K562 (cell line): Measurements from ENCODE around the gene COL15A1. TPM values are rescaled to one million over a fixed set of nuclear protein-coding genes. Genes with fewer than 3 reads are reported as not detected.

Experiments
- ATAC-seq: fragments of 200-7000 bp; cut with Tn5 transposase; 3 replicates; pipeline ENCODE4 v1.9.1; 2020; ENCODE audit warnings: moderate library complexity
- BruUV-seq: library from RNA; stranded (reverse); fragments of 400-500 nt; replicated peaks from 2 replicates; lab custom pipeline; 2021; lab: Mats Ljungman, UMichigan
- CTCF ChIA-PET: fragments of 300-600 bp; formaldehyde crosslinking; extraction: SDS; loops from one replicate; lab custom pipeline; 2021; ENCODE audit warnings: low intra/inter-chr PET ratio; lab: Yijun Ruan, JAX
- POLR2A ChIA-PET: fragments of 300-600, 350-650 bp; sonication (Branson Sonifier 250); formaldehyde crosslinking; extraction: SDS; loops from one replicate; lab custom pipeline; 2021; ENCODE audit warnings: antibody characterized with exemption, inconsistent platforms; lab: Yijun Ruan, JAX
- DNase-seq, 4 experiments: peaks; one replicate each; pipeline versions ENCODE4 v3.0.0 to v3.0.0-alpha.2; 2011 to 2018; ENCODE audit warnings: low spot score in 3 of 4, mixed read lengths in 3 of 4; ENCODE audit errors: extremely low read depth in 1 of 4
- FAIRE-seq: peaks from 2 replicates; lab custom pipeline; 2011; peaks lifted over from hg19 to GRCh38; lab: Jason Lieb, UNC
- H2AFZ ChIP-seq: 2 replicates; pipeline ENCODE4 v1.6.0; 2011; ENCODE audit warnings: low read depth, low read length, control low read depth, inconsistent platforms
- H3K27ac ChIP-seq: fragments of 200-600 bp; 3 replicates; pipeline ENCODE4 v1.8.0; 2011; ENCODE audit warnings: low read depth, mild to moderate bottlenecking, control low read depth, inconsistent platforms, low read length, moderate library complexity, mixed read lengths; ENCODE audit errors: extremely low read depth
- H3K27me3 ChIP-seq, 2 experiments: fragments of 300-600 bp in 1 of 2; 2 replicates in 1 of 2; 3 replicates in 1 of 2; pipeline versions ENCODE4 v1.6.0 to v1.8.0; 2011; ENCODE audit warnings: inconsistent platforms in 2 of 2, low read length in 2 of 2, mild to moderate bottlenecking in 1 of 2, mixed read lengths in 1 of 2, moderate library complexity in 1 of 2; ENCODE audit not compliant: control insufficient read depth in 2 of 2, insufficient read depth in 2 of 2
- H3K36me3 ChIP-seq: fragments of 300-600 bp; 3 replicates; pipeline ENCODE4 v1.8.0; 2011; ENCODE audit warnings: mild to moderate bottlenecking, low read length, inconsistent platforms; ENCODE audit not compliant: control insufficient read depth, insufficient read depth
- H3K4me1 ChIP-seq, 2 experiments: fragments of 200-600 bp in 1 of 2; replicated peaks in 1 of 2; 2 replicates in 1 of 2; 3 replicates in 1 of 2; pipeline versions ENCODE4 v1.5.1 to v1.8.0; 2011; ENCODE audit warnings: inconsistent platforms in 2 of 2, low read length in 2 of 2, mild to moderate bottlenecking in 1 of 2, mixed read lengths in 1 of 2, moderate library complexity in 1 of 2; ENCODE audit not compliant: control insufficient read depth in 2 of 2, insufficient read depth in 2 of 2
- H3K4me2 ChIP-seq: 2 replicates; pipeline ENCODE4 v1.6.1; 2011; ENCODE audit warnings: low read length, control low read depth, inconsistent platforms, mixed read lengths; ENCODE audit not compliant: insufficient read depth
- H3K4me3 ChIP-seq: fragments of 200-600 bp; sonication (generic), shearing (Covaris generic); 2 replicates; pipeline ENCODE4 v1.5.1; 2016; ENCODE audit warnings: control low read depth, inconsistent platforms
- H3K79me2 ChIP-seq: fragments of 200-600 bp; 3 replicates; pipeline ENCODE4 v1.8.0; 2011; ENCODE audit warnings: low read length, inconsistent platforms; ENCODE audit not compliant: control insufficient read depth, insufficient read depth
- H3K9ac ChIP-seq, 2 experiments: 2 replicates each; pipeline versions ENCODE4 v1.6.0 to v1.6.1; 2011; ENCODE audit warnings: low read depth in 2 of 2, low read length in 2 of 2, control low read depth in 1 of 2, inconsistent platforms in 1 of 2, mild to moderate bottlenecking in 1 of 2, mixed read lengths in 1 of 2; ENCODE audit not compliant: insufficient read depth in 1 of 2
- H3K9me1 ChIP-seq: one replicate; pipeline ENCODE4 v1.6.0; 2011; ENCODE audit warnings: inconsistent platforms, mild to moderate bottlenecking, low read length, moderate library complexity; ENCODE audit not compliant: control insufficient read depth, insufficient read depth
- H3K9me3 ChIP-seq: replicated peaks from 2 replicates; pipeline ENCODE4 v1.5.1; 2011; ENCODE audit warnings: low read depth, low read length, inconsistent platforms; ENCODE audit not compliant: control insufficient read depth, insufficient read depth
- H4K20me1 ChIP-seq: replicated peaks from 2 replicates; pipeline ENCODE4 v1.6.1; 2011; ENCODE audit warnings: low read length, inconsistent platforms, mixed read lengths; ENCODE audit not compliant: control insufficient read depth, insufficient read depth
- DACH1 ChIP-seq: fragments of 450-650 bp; IDR thresholded peaks from 2 replicates; pipeline ENCODE4 v1.6.1; 2018; ENCODE audit not compliant: partially characterized antibody
- ETS2 ChIP-seq: IDR thresholded peaks from 2 replicates; pipeline ENCODE4 v1.6.1; 2016; ENCODE audit warnings: borderline replicate concordance, missing genetic modification characterization, mild to moderate bottlenecking, moderate library complexity, missing compliant biosample characterization; ENCODE audit not compliant: poor library complexity, severe bottlenecking
- HLTF ChIP-seq: fragments of 450-650 bp; IDR thresholded peaks from 2 replicates; pipeline ENCODE4 v1.6.1; 2016
- KLF16 ChIP-seq: IDR thresholded peaks from 2 replicates; pipeline ENCODE4 v1.6.1; 2016; ENCODE audit warnings: antibody characterized with exemption
- MCM3 ChIP-seq: fragments of 450-650 bp; IDR thresholded peaks from 2 replicates; pipeline ENCODE4 v1.6.1; 2016
- RFX7 ChIP-seq: fragments of 250-450 bp; sonication (Bioruptor Pico); IDR thresholded peaks from 2 replicates; pipeline ENCODE4 v1.5.1; 2021; ENCODE audit warnings: mild to moderate bottlenecking
- TEAD2 ChIP-seq: fragments of 450-650 bp; IDR thresholded peaks from 2 replicates; pipeline ENCODE4 v1.6.1; 2016; ENCODE audit warnings: missing genetic modification characterization, control low read depth, missing compliant biosample characterization
- ZBTB7A ChIP-seq: IDR thresholded peaks from 2 replicates; pipeline ENCODE4 v1.6.1; 2011; ENCODE audit warnings: low read depth, mild to moderate bottlenecking, low read length, moderate library complexity, borderline replicate concordance; ENCODE audit not compliant: control insufficient read depth
- ZHX1 ChIP-seq: fragments of 150-350 bp; conservative IDR thresholded peaks from 2 replicates; pipeline ENCODE4 v1.6.1; 2014; ENCODE audit warnings: low read length
- ZNF3 ChIP-seq: fragments of 250-450 bp; sonication (Bioruptor Pico); IDR thresholded peaks from 2 replicates; pipeline ENCODE4 v1.5.0; 2021; ENCODE audit warnings: mild to moderate bottlenecking, moderate library complexity
- WGBS: fragments of 100-300 bp; shearing (Covaris generic); methylation state at CpG from one replicate; pipeline ENCODE4 v1.1.6; 2016; ENCODE audit warnings: low coverage, mixed read lengths; ENCODE audit not compliant: insufficient coverage; ENCODE audit errors: missing lambda C conversion rate; 5-methylcytosine and 5-hydroxymethylcytosine counted together
- in situ Hi-C: fragments of 300-500 bp; cut with MboI; formaldehyde crosslinking; loops from 4 replicates; pipeline ENCODE4 v1.15.0; 2018; ENCODE audit warnings: inconsistent platforms, mixed read lengths
- intact Hi-C: fragments of 100-400 bp; cut with micrococcal nuclease; formaldehyde crosslinking; loops from 2 replicates; pipeline ENCODE4 v1.14.2; 2022
- polyA plus RNA-seq, 8 experiments: library from polyadenylated mRNA; depleted of rRNA in 4 of 8; stranded (reverse) in 5 of 8; unstranded in 3 of 8; fragments of >200 nt; fragmentation: Nextera tagmentation in 2 of 8; fragmentation: Illumina TruSeq in 1 of 8; extraction: Ambion mirVana in 2 of 8; extraction: Trizol in 1 of 8; gene quantifications; 2 replicates each; pipeline versions ENCODE4 v1.2.1 to v1.2.3, GENCODE V29; 2011 to 2014; ENCODE audit warnings: inconsistent platforms in 1 of 8, missing spikeins in 1 of 8
- total RNA-seq, 7 experiments: library from RNA; depleted of rRNA in 6 of 7; stranded (reverse); fragments of >200 nt in 6 of 7; fragmentation: Illumina TruSeq in 2 of 7; extraction: Trizol in 2 of 7; gene quantifications; 2 replicates each; pipeline versions ENCODE4 v1.2.1 to v1.2.3, GENCODE V29; 2011 to 2021; ENCODE audit warnings: low replicate concordance in 1 of 7
- TF ChIP-seq, protein P1 (sequence below): fragments of 200-800 bp; sonication (Bioruptor generic); IDR thresholded peaks from 2 replicates; pipeline ENCODE4 v1.6.1; 2016; ENCODE audit warnings: missing genetic modification characterization, missing compliant biosample characterization
- TF ChIP-seq, protein P2 (sequence below): IDR thresholded peaks from 2 replicates; pipeline ENCODE4 v1.6.1; 2012; ENCODE audit warnings: low read depth, low read length, improper control_type of control experiment, borderline replicate concordance

COL15A1 gene
- total and polyA plus RNA-seq, 9 of the 15 experiments (the other 6 are each of a cell fraction or from before 2014, with no cell fraction given) = 0.46 to 5.1 (median 2.6) TPM

GRCh38 chr9:99090336-99091130, 146.8 kb downstream of the COL15A1 start:
- ChIA-PET POLR2A (interaction anchor here (2.2 to 5.9 kb wide), 2 partner anchors 12 to 15 kb away, joined by 15 to 53 read pairs; no protein-coding TSS in a partner anchor), CTCF (no interaction called here)
- Histone ChIP-seq H3K4me1 (peaks cover 9 to 23% of the 10 kb centered on the region in 2 experiments), H3K9ac (no peak overlapping the region), H3K27me3 (no peaks in the 10 kb centered on the region), H3K9me1 (no peaks in the 10 kb centered on the region), H3K79me2 (no peaks in the 10 kb centered on the region), H3K4me3 (no peak overlapping the region), H3K9me3 (0 out of 2 replicates have a peak, but pooled peaks cover 6% of the 10 kb centered on the region), H3K27ac (no peak overlapping the region), H2AFZ (no peak overlapping the region; the same call in 1 of the 2 replicates), H3K4me2 (no peak overlapping the region), H3K36me3 (no peaks in the 10 kb centered on the region), H4K20me1 (no peaks in the 10 kb centered on the region)
- no TSS peak for BruUV-seq
- intact Hi-C loops = no loop called here
- no peak for DNase-seq
- TF ChIP-seq RFX7 (CRISPR knock-in tag) = no peak
- TF ChIP-seq, protein P1, sequence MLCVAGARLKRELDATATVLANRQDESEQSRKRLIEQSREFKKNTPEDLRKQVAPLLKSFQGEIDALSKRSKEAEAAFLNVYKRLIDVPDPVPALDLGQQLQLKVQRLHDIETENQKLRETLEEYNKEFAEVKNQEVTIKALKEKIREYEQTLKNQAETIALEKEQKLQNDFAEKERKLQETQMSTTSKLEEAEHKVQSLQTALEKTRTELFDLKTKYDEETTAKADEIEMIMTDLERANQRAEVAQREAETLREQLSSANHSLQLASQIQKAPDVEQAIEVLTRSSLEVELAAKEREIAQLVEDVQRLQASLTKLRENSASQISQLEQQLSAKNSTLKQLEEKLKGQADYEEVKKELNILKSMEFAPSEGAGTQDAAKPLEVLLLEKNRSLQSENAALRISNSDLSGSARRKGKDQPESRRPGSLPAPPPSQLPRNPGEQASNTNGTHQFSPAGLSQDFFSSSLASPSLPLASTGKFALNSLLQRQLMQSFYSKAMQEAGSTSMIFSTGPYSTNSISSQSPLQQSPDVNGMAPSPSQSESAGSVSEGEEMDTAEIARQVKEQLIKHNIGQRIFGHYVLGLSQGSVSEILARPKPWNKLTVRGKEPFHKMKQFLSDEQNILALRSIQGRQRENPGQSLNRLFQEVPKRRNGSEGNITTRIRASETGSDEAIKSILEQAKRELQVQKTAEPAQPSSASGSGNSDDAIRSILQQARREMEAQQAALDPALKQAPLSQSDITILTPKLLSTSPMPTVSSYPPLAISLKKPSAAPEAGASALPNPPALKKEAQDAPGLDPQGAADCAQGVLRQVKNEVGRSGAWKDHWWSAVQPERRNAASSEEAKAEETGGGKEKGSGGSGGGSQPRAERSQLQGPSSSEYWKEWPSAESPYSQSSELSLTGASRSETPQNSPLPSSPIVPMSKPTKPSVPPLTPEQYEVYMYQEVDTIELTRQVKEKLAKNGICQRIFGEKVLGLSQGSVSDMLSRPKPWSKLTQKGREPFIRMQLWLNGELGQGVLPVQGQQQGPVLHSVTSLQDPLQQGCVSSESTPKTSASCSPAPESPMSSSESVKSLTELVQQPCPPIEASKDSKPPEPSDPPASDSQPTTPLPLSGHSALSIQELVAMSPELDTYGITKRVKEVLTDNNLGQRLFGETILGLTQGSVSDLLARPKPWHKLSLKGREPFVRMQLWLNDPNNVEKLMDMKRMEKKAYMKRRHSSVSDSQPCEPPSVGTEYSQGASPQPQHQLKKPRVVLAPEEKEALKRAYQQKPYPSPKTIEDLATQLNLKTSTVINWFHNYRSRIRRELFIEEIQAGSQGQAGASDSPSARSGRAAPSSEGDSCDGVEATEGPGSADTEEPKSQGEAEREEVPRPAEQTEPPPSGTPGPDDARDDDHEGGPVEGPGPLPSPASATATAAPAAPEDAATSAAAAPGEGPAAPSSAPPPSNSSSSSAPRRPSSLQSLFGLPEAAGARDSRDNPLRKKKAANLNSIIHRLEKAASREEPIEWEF (CRISPR knock-in tag) = no peak
- TF ChIP-seq DACH1 = no peak
- TF ChIP-seq, protein P2, sequence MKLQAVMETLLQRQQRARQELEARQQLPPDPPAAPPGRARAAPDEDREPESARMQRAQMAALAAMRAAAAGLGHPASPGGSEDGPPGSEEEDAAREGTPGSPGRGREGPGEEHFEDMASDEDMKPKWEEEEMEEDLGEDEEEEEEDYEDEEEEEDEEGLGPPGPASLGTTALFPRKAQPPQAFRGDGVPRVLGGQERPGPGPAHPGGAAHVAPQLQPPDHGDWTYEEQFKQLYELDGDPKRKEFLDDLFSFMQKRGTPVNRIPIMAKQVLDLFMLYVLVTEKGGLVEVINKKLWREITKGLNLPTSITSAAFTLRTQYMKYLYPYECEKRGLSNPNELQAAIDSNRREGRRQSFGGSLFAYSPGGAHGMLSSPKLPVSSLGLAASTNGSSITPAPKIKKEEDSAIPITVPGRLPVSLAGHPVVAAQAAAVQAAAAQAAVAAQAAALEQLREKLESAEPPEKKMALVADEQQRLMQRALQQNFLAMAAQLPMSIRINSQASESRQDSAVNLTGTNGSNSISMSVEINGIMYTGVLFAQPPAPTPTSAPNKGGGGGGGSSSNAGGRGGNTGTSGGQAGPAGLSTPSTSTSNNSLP = no peak
- TF ChIP-seq MCM3 = no peak
- TF ChIP-seq KLF16 = no peak
- TF ChIP-seq ZNF3 = no peak
- TF ChIP-seq TEAD2 (tag) = no peak
- no peak for TF ChIP-seq HLTF
- TF ChIP-seq ZBTB7A = no peak
- no peak for TF ChIP-seq ETS2
- no peak for TF ChIP-seq ZHX1
- ATAC-seq = no peak
- 70% methylated on average over 5 of the region's 5 CpGs for WGBS
- no peak for FAIRE-seq
- in situ Hi-C loops = no loop called here
